ENCODE measurements around the gene C13orf42. TPM values are rescaled to one million over a fixed set of nuclear protein-coding genes. Genes with fewer than 3 reads are reported as not detected.

Gene C13orf42
- total RNA-seq, 1 experiment from 2014 or later: 8.2 TPM

DNA sequence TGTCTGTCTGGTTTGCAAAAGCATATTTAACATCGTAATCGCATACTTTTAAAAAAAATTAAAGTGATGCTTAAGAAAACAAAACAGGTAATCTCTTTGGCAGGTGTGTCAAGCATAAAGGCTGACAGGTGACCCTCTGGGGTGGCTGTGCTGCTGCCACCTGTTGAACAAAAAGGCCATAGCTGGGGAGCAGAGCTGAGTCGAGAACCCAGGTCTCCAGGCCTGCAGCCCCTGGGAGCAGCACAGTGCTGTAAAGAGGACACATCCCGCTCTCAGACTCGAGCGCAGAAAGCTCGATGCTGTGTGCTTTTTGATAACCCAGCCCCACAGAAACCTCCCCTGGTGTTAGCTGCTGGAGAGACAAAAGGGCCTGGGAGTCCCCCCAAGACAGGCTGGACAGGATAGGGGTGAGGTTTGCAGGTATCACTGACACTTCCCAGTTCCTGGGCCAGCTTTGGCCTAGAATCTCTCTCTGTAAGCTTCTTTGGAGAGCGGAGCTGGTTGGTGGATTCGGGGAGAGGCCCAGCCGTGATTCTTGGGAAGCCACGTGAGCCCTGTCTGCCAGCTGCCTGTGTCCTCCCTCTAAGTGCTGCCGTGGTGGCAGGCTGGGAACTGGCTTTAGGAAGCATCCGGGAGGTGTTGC, 66.9 kb downstream of the C13orf42 start:
- DNase-seq (ENCODE audit: low spot score) (peak; percentile 39), ATAC-seq (peak; percentile 84)
- Mint-ChIP-seq H3K36me3 (no peaks in the 10 kb centered on the region), H3K27ac (no peak overlapping the region), H3K4me1 (peaks cover 8% of the 10 kb centered on the region), H3K27me3 (ENCODE audit: low read depth) (no peaks in the 10 kb centered on the region), H3K9me3 (no peaks in the 10 kb centered on the region), H3K4me3 (no peak overlapping the region)
- TF ChIP-seq, protein P1, sequence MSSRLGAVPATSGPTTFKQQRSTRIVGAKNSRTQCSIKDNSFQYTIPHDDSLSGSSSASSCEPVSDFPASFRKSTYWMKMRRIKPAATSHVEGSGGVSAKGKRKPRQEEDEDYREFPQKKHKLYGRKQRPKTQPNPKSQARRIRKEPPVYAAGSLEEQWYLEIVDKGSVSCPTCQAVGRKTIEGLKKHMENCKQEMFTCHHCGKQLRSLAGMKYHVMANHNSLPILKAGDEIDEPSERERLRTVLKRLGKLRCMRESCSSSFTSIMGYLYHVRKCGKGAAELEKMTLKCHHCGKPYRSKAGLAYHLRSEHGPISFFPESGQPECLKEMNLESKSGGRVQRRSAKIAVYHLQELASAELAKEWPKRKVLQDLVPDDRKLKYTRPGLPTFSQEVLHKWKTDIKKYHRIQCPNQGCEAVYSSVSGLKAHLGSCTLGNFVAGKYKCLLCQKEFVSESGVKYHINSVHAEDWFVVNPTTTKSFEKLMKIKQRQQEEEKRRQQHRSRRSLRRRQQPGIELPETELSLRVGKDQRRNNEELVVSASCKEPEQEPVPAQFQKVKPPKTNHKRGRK (CRISPR knock-in tag; IDR thresholded peaks at IDR 0.05; ENCODE audit: borderline replicate concordance): no peak
- TF ChIP-seq, protein P2, sequence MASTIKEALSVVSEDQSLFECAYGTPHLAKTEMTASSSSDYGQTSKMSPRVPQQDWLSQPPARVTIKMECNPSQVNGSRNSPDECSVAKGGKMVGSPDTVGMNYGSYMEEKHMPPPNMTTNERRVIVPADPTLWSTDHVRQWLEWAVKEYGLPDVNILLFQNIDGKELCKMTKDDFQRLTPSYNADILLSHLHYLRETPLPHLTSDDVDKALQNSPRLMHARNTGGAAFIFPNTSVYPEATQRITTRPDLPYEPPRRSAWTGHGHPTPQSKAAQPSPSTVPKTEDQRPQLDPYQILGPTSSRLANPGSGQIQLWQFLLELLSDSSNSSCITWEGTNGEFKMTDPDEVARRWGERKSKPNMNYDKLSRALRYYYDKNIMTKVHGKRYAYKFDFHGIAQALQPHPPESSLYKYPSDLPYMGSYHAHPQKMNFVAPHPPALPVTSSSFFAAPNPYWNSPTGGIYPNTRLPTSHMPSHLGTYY (CRISPR knock-in tag; IDR thresholded peaks at IDR 0.05): no peak
- ChIA-PET POLR2A (no interaction called here), CTCF (interaction anchor here (0.6 to 2.5 kb wide), 20 partner anchors 9 to 1175 kb away, joined by 3 to 21 read pairs (median 4); no protein-coding TSS in a partner anchor)

DNA sequence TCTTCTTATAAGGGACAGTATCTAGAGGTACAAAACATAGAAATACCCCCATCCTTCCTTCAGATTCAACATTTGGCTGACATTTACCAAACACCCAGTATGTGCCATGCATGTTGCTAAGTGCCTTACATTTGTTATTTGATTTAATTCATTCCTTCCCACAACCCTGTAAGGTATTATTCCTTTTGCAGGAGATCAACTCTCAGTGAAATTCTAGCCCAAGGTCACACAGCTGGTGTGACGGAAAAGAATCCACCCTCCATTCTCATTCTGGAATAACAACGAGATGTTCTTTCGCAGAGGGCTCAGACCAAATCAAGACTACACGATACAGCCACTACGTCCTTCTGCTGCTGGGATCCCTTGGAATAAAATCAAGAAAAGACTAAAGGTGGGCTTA, 67.8 kb downstream of the C13orf42 start:
- Mint-ChIP-seq H3K36me3 (no peaks in the 10 kb centered on the region), H3K9me3 (no peaks in the 10 kb centered on the region), H3K27ac (no peak overlapping the region), H3K4me1 (peaks cover 8% of the 10 kb centered on the region), H3K4me3 (no peak overlapping the region), H3K27me3 (ENCODE audit: low read depth) (no peaks in the 10 kb centered on the region)
- POLR2A ChIA-PET: no interaction called here
- CTCF ChIA-PET: interaction anchor here (1.0 to 2.5 kb wide), 11 partner anchors 8 to 1174 kb away, joined by 3 to 21 read pairs (median 4); no protein-coding TSS in a partner anchor
- ATAC-seq: no peak
- TF ChIP-seq, protein P3, sequence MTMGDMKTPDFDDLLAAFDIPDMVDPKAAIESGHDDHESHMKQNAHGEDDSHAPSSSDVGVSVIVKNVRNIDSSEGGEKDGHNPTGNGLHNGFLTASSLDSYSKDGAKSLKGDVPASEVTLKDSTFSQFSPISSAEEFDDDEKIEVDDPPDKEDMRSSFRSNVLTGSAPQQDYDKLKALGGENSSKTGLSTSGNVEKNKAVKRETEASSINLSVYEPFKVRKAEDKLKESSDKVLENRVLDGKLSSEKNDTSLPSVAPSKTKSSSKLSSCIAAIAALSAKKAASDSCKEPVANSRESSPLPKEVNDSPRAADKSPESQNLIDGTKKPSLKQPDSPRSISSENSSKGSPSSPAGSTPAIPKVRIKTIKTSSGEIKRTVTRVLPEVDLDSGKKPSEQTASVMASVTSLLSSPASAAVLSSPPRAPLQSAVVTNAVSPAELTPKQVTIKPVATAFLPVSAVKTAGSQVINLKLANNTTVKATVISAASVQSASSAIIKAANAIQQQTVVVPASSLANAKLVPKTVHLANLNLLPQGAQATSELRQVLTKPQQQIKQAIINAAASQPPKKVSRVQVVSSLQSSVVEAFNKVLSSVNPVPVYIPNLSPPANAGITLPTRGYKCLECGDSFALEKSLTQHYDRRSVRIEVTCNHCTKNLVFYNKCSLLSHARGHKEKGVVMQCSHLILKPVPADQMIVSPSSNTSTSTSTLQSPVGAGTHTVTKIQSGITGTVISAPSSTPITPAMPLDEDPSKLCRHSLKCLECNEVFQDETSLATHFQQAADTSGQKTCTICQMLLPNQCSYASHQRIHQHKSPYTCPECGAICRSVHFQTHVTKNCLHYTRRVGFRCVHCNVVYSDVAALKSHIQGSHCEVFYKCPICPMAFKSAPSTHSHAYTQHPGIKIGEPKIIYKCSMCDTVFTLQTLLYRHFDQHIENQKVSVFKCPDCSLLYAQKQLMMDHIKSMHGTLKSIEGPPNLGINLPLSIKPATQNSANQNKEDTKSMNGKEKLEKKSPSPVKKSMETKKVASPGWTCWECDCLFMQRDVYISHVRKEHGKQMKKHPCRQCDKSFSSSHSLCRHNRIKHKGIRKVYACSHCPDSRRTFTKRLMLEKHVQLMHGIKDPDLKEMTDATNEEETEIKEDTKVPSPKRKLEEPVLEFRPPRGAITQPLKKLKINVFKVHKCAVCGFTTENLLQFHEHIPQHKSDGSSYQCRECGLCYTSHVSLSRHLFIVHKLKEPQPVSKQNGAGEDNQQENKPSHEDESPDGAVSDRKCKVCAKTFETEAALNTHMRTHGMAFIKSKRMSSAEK (CRISPR knock-in tag; IDR thresholded peaks at IDR 0.05; ENCODE audit: borderline replicate concordance): no peak
- no peak for TF ChIP-seq ZNF138 (CRISPR knock-in tag; conservative IDR thresholded peaks at IDR 0.05)
- no peak for TF ChIP-seq TEAD1 (CRISPR knock-in tag; IDR thresholded peaks at IDR 0.05)
- TF ChIP-seq, protein P4, sequence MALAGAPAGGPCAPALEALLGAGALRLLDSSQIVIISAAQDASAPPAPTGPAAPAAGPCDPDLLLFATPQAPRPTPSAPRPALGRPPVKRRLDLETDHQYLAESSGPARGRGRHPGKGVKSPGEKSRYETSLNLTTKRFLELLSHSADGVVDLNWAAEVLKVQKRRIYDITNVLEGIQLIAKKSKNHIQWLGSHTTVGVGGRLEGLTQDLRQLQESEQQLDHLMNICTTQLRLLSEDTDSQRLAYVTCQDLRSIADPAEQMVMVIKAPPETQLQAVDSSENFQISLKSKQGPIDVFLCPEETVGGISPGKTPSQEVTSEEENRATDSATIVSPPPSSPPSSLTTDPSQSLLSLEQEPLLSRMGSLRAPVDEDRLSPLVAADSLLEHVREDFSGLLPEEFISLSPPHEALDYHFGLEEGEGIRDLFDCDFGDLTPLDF (CRISPR knock-in tag; IDR thresholded peaks at IDR 0.05): no peak
- TF ChIP-seq, protein P5, sequence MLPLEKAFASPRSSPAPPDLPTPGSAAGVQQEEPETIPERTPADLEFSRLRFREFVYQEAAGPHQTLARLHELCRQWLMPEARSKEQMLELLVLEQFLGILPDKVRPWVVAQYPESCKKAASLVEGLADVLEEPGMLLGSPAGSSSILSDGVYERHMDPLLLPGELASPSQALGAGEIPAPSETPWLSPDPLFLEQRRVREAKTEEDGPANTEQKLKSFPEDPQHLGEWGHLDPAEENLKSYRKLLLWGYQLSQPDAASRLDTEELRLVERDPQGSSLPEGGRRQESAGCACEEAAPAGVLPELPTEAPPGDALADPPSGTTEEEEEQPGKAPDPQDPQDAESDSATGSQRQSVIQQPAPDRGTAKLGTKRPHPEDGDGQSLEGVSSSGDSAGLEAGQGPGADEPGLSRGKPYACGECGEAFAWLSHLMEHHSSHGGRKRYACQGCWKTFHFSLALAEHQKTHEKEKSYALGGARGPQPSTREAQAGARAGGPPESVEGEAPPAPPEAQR (CRISPR knock-in tag; IDR thresholded peaks at IDR 0.05): no peak
- TF ChIP-seq, protein P6, sequence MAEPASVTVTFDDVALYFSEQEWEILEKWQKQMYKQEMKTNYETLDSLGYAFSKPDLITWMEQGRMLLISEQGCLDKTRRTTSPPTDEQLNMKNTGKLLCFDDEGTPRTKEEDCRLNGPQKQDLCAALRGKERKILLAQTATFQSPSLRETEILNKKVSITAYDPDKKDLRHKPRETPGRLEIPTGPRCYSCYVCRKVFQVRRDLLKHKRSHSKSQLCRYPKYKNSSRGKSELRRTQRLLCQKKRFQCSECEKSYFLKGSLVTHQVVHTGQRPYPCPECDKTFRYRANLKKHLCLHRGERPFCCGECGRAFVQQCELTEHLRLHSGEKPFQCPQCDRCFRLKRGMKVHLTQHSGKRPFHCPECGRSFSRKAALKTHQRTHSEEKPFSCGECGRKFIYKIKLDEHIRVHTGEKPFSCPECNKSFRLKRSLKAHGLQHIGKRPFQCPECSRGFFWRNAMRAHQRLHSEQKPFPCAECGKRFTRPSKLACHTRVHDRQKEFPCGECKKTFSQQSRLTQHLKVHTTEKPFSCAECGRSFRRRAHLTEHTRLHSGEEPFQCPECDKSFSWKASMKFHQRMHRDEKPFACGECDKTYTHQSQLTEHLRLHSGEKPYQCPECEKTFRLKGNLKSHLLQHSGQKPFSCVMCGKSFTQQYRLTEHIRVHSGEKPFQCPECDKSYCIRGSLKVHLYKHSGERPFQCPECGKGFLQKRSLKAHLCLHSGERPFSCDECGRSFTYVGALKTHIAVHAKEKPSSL (CRISPR knock-in tag; conservative IDR thresholded peaks at IDR 0.05): no peak
- no peak for DNase-seq (ENCODE audit: low spot score)

Data from WTC11 (cell line).